WTC11 (cell line): ENCODE results near the gene RASAL2. TPM values are rescaled to one million over a fixed set of nuclear protein-coding genes. Genes with fewer than 3 reads are reported as not detected.

ENCODE experiments used
- ATAC-seq: fragments of 200-7000 bp; cut with Tn5 transposase; 2 replicates; pipeline ENCODE4 v1.10.0; 2021; ENCODE audit warnings: mild to moderate bottlenecking, moderate library complexity
- CTCF ChIA-PET: fragments of 300-600 bp; sonication (Branson Sonifier 250); formaldehyde crosslinking; loops from one replicate; lab custom pipeline; 2021; ENCODE audit warnings: antibody characterized with exemption; lab: Charles Lee
- POLR2A ChIA-PET: fragments of 350-600 bp; sonication (Branson Sonifier 250); formaldehyde crosslinking; loops from one replicate; lab custom pipeline; 2021; ENCODE audit warnings: antibody characterized with exemption; lab: Charles Lee
- DNase-seq: peaks from one replicate; pipeline ENCODE4 v3.0.0; 2021; ENCODE audit warnings: low spot score
- H3K27ac Mint-ChIP-seq: 2 replicates; pipeline ENCODE4 v1.8.0; 2021; ENCODE audit warnings: mixed read lengths
- H3K27me3 Mint-ChIP-seq: 2 replicates; pipeline ENCODE4 v1.8.0; 2021; ENCODE audit warnings: low read depth, mild to moderate bottlenecking, moderate library complexity, mixed read lengths
- H3K36me3 Mint-ChIP-seq: 2 replicates; pipeline ENCODE4 v1.8.0; 2021; ENCODE audit warnings: mixed read lengths
- H3K4me1 Mint-ChIP-seq: 2 replicates; pipeline ENCODE4 v1.8.0; 2022; ENCODE audit warnings: mixed read lengths
- H3K4me3 Mint-ChIP-seq: 2 replicates; pipeline ENCODE4 v1.8.0; 2021; ENCODE audit warnings: mild to moderate bottlenecking, moderate library complexity, mixed read lengths
- H3K9me3 Mint-ChIP-seq: 2 replicates; pipeline ENCODE4 v1.8.0; 2021; ENCODE audit warnings: mixed read lengths
- ARID4B ChIP-seq: sonication (generic); formaldehyde crosslinking; IDR thresholded peaks from 2 replicates; pipeline ENCODE4 v1.8.0; 2023; ENCODE audit warnings: missing genetic modification reagents, mild to moderate bottlenecking, borderline replicate concordance
- ATF6 ChIP-seq: sonication (generic); formaldehyde crosslinking; IDR thresholded peaks from 2 replicates; pipeline ENCODE4 v1.8.1; 2023; ENCODE audit warnings: mild to moderate bottlenecking, missing genetic modification reagents
- E2F1 ChIP-seq: sonication (generic); formaldehyde crosslinking; IDR thresholded peaks from 2 replicates; pipeline ENCODE4 v1.8.0; 2022; ENCODE audit warnings: mild to moderate bottlenecking, missing genetic modification reagents
- ERG ChIP-seq: fragments of 250-450 bp; sonication (Bioruptor Pico); IDR thresholded peaks from 2 replicates; pipeline ENCODE4 v1.8.0; 2021; ENCODE audit warnings: mild to moderate bottlenecking
- FOXK1 ChIP-seq: sonication (generic); formaldehyde crosslinking; IDR thresholded peaks from 2 replicates; pipeline ENCODE4 v1.8.0; 2022; ENCODE audit warnings: mild to moderate bottlenecking, moderate library complexity, missing genetic modification reagents
- FOXP1 ChIP-seq: sonication (generic); formaldehyde crosslinking; IDR thresholded peaks from 2 replicates; pipeline ENCODE4 v1.8.0; 2022; ENCODE audit warnings: missing genetic modification reagents, mild to moderate bottlenecking, moderate library complexity, borderline replicate concordance
- GTF2I ChIP-seq: fragments of 250-450 bp; sonication (Bioruptor Pico); conservative IDR thresholded peaks from 2 replicates; pipeline ENCODE4 v1.4.0; 2021; ENCODE audit warnings: mild to moderate bottlenecking
- IRF1 ChIP-seq: sonication (generic); formaldehyde crosslinking; IDR thresholded peaks from 2 replicates; pipeline ENCODE4 v1.8.0; 2023; ENCODE audit warnings: missing genetic modification reagents
- NFYB ChIP-seq: sonication (generic); formaldehyde crosslinking; conservative IDR thresholded peaks from 2 replicates; pipeline ENCODE4 v1.8.0; 2022; ENCODE audit warnings: low read depth, missing genetic modification reagents
- SOX15 ChIP-seq: fragments of 250-450 bp; sonication (Bioruptor Pico); IDR thresholded peaks from 2 replicates; pipeline ENCODE4 v1.9.0; 2021; ENCODE audit warnings: mild to moderate bottlenecking
- ZBTB43 ChIP-seq: sonication (generic); formaldehyde crosslinking; IDR thresholded peaks from 2 replicates; pipeline ENCODE4 v1.8.1; 2023; ENCODE audit warnings: mild to moderate bottlenecking, missing genetic modification reagents
- ZNF317 ChIP-seq: sonication (generic); formaldehyde crosslinking; IDR thresholded peaks from 2 replicates; pipeline ENCODE4 v1.8.1; 2023; ENCODE audit warnings: low read depth, mild to moderate bottlenecking, moderate library complexity, missing genetic modification reagents, borderline replicate concordance
- ZNF425 ChIP-seq: fragments of 250-450 bp; sonication (Bioruptor Pico); conservative IDR thresholded peaks from 2 replicates; pipeline ENCODE4 v1.9.0; 2021; ENCODE audit warnings: mild to moderate bottlenecking
- ZSCAN18 ChIP-seq: fragments of 250-450 bp; sonication (Bioruptor Pico); IDR thresholded peaks from 2 replicates; pipeline ENCODE4 v2.1.2; 2022; ENCODE audit warnings: mild to moderate bottlenecking, moderate library complexity
- total RNA-seq: library from RNA; stranded (reverse); gene quantifications from 3 replicates; pipeline ENCODE4 v1.2.3, GENCODE V29; 2021

The RASAL2 gene
- total RNA-seq, 1 experiment from 2014 or later: 29.5 TPM

GRCh38 chr1:178118524-178118923, 24.6 kb downstream of the RASAL2 start:
- TF ChIP-seq GTF2I (CRISPR knock-in tag) (no peak), ZNF317 (CRISPR knock-in tag) (no peak), NFYB (CRISPR knock-in tag) (no peak), E2F1 (CRISPR knock-in tag) (no peak), ZSCAN18 (no peak), ZBTB43 (no peak)
- DNase-seq: no peak
- peaks cover 27% of the 10 kb centered on the region for H3K9me3 Mint-ChIP-seq
- H3K4me1 Mint-ChIP-seq: peaks cover 17% of the 10 kb centered on the region
- ATAC-seq: no peak
- no peak overlapping the region for H3K4me3 Mint-ChIP-seq
- POLR2A ChIA-PET: interaction anchor here (0.7 kb wide), 1 partner anchor 45 kb away, joined by 3 read pairs; no protein-coding TSS in a partner anchor
- no peak overlapping the region for H3K27ac Mint-ChIP-seq
- no peaks in the 10 kb centered on the region for H3K27me3 Mint-ChIP-seq
- H3K36me3 Mint-ChIP-seq: peaks cover 29% of the 10 kb centered on the region
- CTCF ChIA-PET: no interaction called here

GRCh38 chr1:178119628-178120027, 25.7 kb downstream of the RASAL2 start:
- POLR2A ChIA-PET: no interaction called here
- ATAC-seq (no peak), DNase-seq (no peak)
- H3K27ac Mint-ChIP-seq: no peak overlapping the region
- H3K36me3 Mint-ChIP-seq: peaks cover 29% of the 10 kb centered on the region
- peaks cover 24% of the 10 kb centered on the region for H3K4me1 Mint-ChIP-seq
- no peak overlapping the region for H3K4me3 Mint-ChIP-seq
- CTCF ChIA-PET: interaction anchor here (0.5 kb wide), 1 partner anchor 13 kb away, joined by 3 read pairs; no protein-coding TSS in a partner anchor
- peaks cover 27% of the 10 kb centered on the region for H3K9me3 Mint-ChIP-seq
- H3K27me3 Mint-ChIP-seq: no peaks in the 10 kb centered on the region
- TF ChIP-seq ATF6 (CRISPR knock-in tag): no peak
- no peak for TF ChIP-seq FOXP1
- no peak for TF ChIP-seq ZBTB43

GRCh38 chr1:178120088-178120487, 26.2 kb downstream of the RASAL2 start:
- H3K4me1 Mint-ChIP-seq: peaks cover 24% of the 10 kb centered on the region
- no peak for ATAC-seq
- no peak for DNase-seq
- no peak for TF ChIP-seq FOXK1
- no peak for TF ChIP-seq ARID4B (CRISPR knock-in tag)
- TF ChIP-seq ERG: no peak
- TF ChIP-seq SOX15 (CRISPR knock-in tag): no peak
- TF ChIP-seq IRF1 (CRISPR knock-in tag): no peak
- no peak for TF ChIP-seq ZNF425 (CRISPR knock-in tag)
- TF ChIP-seq, all 79 proteins: peak for 0
- no peaks in the 10 kb centered on the region for H3K27me3 Mint-ChIP-seq
- no peak overlapping the region for H3K27ac Mint-ChIP-seq
- ChIA-PET CTCF (interaction anchor here (0.5 kb wide), 1 partner anchor 13 kb away, joined by 3 read pairs; no protein-coding TSS in a partner anchor), POLR2A (no interaction called here)
- no peak overlapping the region for H3K4me3 Mint-ChIP-seq
- peaks cover 27% of the 10 kb centered on the region for H3K9me3 Mint-ChIP-seq
- H3K36me3 Mint-ChIP-seq: peaks cover 29% of the 10 kb centered on the region
